ENCODE measurements around the gene NR3C2. TPM values are rescaled to one million over a fixed set of nuclear protein-coding genes. Genes with fewer than 3 reads are reported as not detected.

The NR3C2 gene
- total RNA-seq, 1 donor from 2014 or later: 42.3 TPM

GRCh38 chr4:148454835-148455234, 12.6 kb upstream of the NR3C2 start:
- H3K36me3 ChIP-seq: no peaks in the 10 kb centered on the region
- no peak overlapping the region for H3K27ac ChIP-seq
- no peaks in the 10 kb centered on the region for H3K9me3 ChIP-seq
- TF ChIP-seq CTCF (IDR thresholded peaks at IDR 0.05): no peak
- no peak overlapping the region for H3K4me3 ChIP-seq
- DNase-seq (ENCODE audit: low spot score in 2 of 2): no peak
- intact Hi-C loops (cut with DNase I): no loop called here
- H3K27me3 ChIP-seq: no peaks in the 10 kb centered on the region
- no peaks in the 10 kb centered on the region for H3K4me1 ChIP-seq

- Histone ChIP-seq H3K36me3 (no peaks in the 10 kb centered on the region), H3K27ac (no peak overlapping the region), H3K27me3 (no peaks in the 10 kb centered on the region), H3K4me1 (no peaks in the 10 kb centered on the region), H3K4me3 (no peak overlapping the region), H3K9me3 (no peaks in the 10 kb centered on the region)
- intact Hi-C loops (cut with DNase I): no loop called here
- no peak for TF ChIP-seq CTCF (IDR thresholded peaks at IDR 0.05)
- DNase-seq (ENCODE audit: low spot score in 2 of 2): no peak
These were observed 11.6 kb upstream of the NR3C2 start for GRCh38 chr4:148453833-148454232.

- Histone ChIP-seq H3K27ac (no peak overlapping the region), H3K27me3 (no peaks in the 10 kb centered on the region), H3K4me1 (no peaks in the 10 kb centered on the region), H3K4me3 (no peak overlapping the region), H3K9me3 (no peaks in the 10 kb centered on the region), H3K36me3 (no peaks in the 10 kb centered on the region)
- TF ChIP-seq CTCF (IDR thresholded peaks at IDR 0.05): no peak
- intact Hi-C loops (cut with DNase I): no loop called here
- no peak for DNase-seq (ENCODE audit: low spot score in 2 of 2)
These were observed 10.8 kb upstream of the NR3C2 start for GRCh38 chr4:148452970-148453369.

- Histone ChIP-seq H3K9me3 (no peaks in the 10 kb centered on the region), H3K36me3 (no peaks in the 10 kb centered on the region), H3K27ac (no peak overlapping the region), H3K27me3 (no peaks in the 10 kb centered on the region), H3K4me1 (peaks cover 0 to 5% of the 10 kb centered on the region in 2 donors), H3K4me3 (no peak overlapping the region)
- DNase-seq (ENCODE audit: low spot score in 2 of 2): no peak
- intact Hi-C loops (cut with DNase I): loop anchor here (10.0 kb wide), 4 partner anchors 535 to 1785 kb away; partner anchors contain the start of gene PRMT9
- no peak for TF ChIP-seq CTCF (IDR thresholded peaks at IDR 0.05)
These were observed 7.7 kb upstream of the NR3C2 start for GRCh38 chr4:148449921-148450320.

- DNase-seq (ENCODE audit: low spot score in 2 of 2): no peak
- H3K27me3 ChIP-seq: no peaks in the 10 kb centered on the region
- intact Hi-C loops (cut with DNase I): loop anchor here (10.0 kb wide), 4 partner anchors 533 to 1787 kb away; partner anchors contain the start of gene PRMT9
- no peak for TF ChIP-seq CTCF (IDR thresholded peaks at IDR 0.05)
- no peak overlapping the region for H3K4me3 ChIP-seq
- H3K27ac ChIP-seq: no peak overlapping the region
- H3K4me1 ChIP-seq: peaks cover 0 to 5% of the 10 kb centered on the region in 2 donors
- no peaks in the 10 kb centered on the region for H3K36me3 ChIP-seq
- no peaks in the 10 kb centered on the region for H3K9me3 ChIP-seq
These were observed 5.9 kb upstream of the NR3C2 start for GRCh38 chr4:148448141-148448540.

- Histone ChIP-seq H3K9me3 (no peaks in the 10 kb centered on the region), H3K27me3 (no peaks in the 10 kb centered on the region), H3K4me1 (peaks cover 0 to 5% of the 10 kb centered on the region in 2 donors), H3K4me3 (peak overlapping the region; percentile 2 to 39), H3K36me3 (no peaks in the 10 kb centered on the region), H3K27ac (peak overlapping the region in 1 of 2 donors; percentile 34)
- no peak for TF ChIP-seq CTCF (IDR thresholded peaks at IDR 0.05)
- DNase-seq (ENCODE audit: low spot score in 2 of 2): no peak
- intact Hi-C loops (cut with DNase I): loop anchor here (10.0 kb wide), 4 partner anchors 533 to 1787 kb away; partner anchors contain the start of gene PRMT9
These were observed 5.5 kb upstream of the NR3C2 start for GRCh38 chr4:148447681-148448080.

Data from ascending aorta (tissue), 2 donors.